Neural progenitor cell (in vitro differentiated cells): Measurements from ENCODE around the gene CBY1.

Experiments
- CTCF ChIP-seq: fragments of 200-600 bp; sonication (generic); IDR thresholded peaks from 2 replicates; pipeline ENCODE4 v1.5.1; 2017; ENCODE audit warnings: antibody characterized with exemption, mild to moderate bottlenecking
- EZH2 ChIP-seq: fragments of 200-600 bp; sonication (generic); IDR thresholded peaks from 2 replicates; pipeline ENCODE4 v1.6.1; 2017; ENCODE audit warnings: antibody characterized with exemption, mild to moderate bottlenecking, moderate library complexity

- TF ChIP-seq EZH2 (no peak), CTCF (no peak)
Observed at GRCh38 chr22:38611559-38611958, 44.9 kb upstream of the CBY1 start.
